NK-92 (cell line): Measurements from ENCODE around the gene FAM168A.

ENCODE experiments used
- DNase-seq: peaks from one replicate; lab custom pipeline; 2025; ENCODE audit not compliant: unreplicated experiment; lab: John Stamatoyannopoulos, UW

FAM168A gene

GRCh38 chr11:73379189-73379880 lies 218.6 kb downstream of the FAM168A start:
- no peak for DNase-seq

- no peak for DNase-seq
These were observed 220.9 kb downstream of the FAM168A start for GRCh38 chr11:73376803-73377629.

- peak; percentile 33 for DNase-seq
These were observed 221.6 kb downstream of the FAM168A start, which contains the start of gene RELT for GRCh38 chr11:73376160-73376802. RELT (plus strand) TSS chr11:73376399; CDS start chr11:73389137, 12,738 bp downstream.

- DNase-seq: no peak
These were observed 222.1 kb downstream of the FAM168A start for GRCh38 chr11:73375830-73376159.

- DNase-seq: no peak
These were observed 223.8 kb downstream of the FAM168A start for GRCh38 chr11:73374151-73374550.

- DNase-seq: no peak
These were observed 225.4 kb downstream of the FAM168A start for GRCh38 chr11:73372375-73372993.

- no peak for DNase-seq
These were observed 230.4 kb downstream of the FAM168A start for GRCh38 chr11:73367482-73368024.

GRCh38 chr11:73366953-73367352 lies 231.0 kb downstream of the FAM168A start:
- DNase-seq: no peak

- DNase-seq: no peak
These were observed 231.7 kb downstream of the FAM168A start for GRCh38 chr11:73366265-73366610.

GRCh38 chr11:73365352-73366264 lies 232.3 kb downstream of the FAM168A start:
- no peak for DNase-seq

- DNase-seq: no peak
These were observed 234.8 kb downstream of the FAM168A start for GRCh38 chr11:73363147-73363546.

- no peak for DNase-seq
These were observed 235.7 kb downstream of the FAM168A start for GRCh38 chr11:73361953-73362776.

GRCh38 chr11:73360743-73361369 lies 237.1 kb downstream of the FAM168A start:
- no peak for DNase-seq

- DNase-seq: no peak
These were observed 237.8 kb downstream of the FAM168A start for GRCh38 chr11:73359930-73360742.

GRCh38 chr11:73359341-73359740 lies 238.6 kb downstream of the FAM168A start:
- no peak for DNase-seq

- DNase-seq: no peak
These were observed 239.8 kb downstream of the FAM168A start for GRCh38 chr11:73358071-73358470.

- DNase-seq: no peak
These were observed 240.7 kb downstream of the FAM168A start for GRCh38 chr11:73356979-73357860.
